DMS114 treated with DMSO at 0.1 percent for 48 hours (cell line): ENCODE data around the gene SMC3.
"Not testable (repeated sequence)": the region's sequence is repeated elsewhere in the genome, so short reads cannot be mapped to it uniquely, and the experiment has no call there.

Experiments
- DNase-seq: peaks from one replicate; lab custom pipeline; 2025; ENCODE audit not compliant: unreplicated experiment; lab: John Stamatoyannopoulos, UW

Gene SMC3

GRCh38 chr10:110619514-110620397 is 52.3 kb downstream of the SMC3 start:
- DNase-seq: no peak

- DNase-seq: no peak
Observed at GRCh38 chr10:110620398-110620719, 52.9 kb downstream of the SMC3 start.

GRCh38 chr10:110623316-110623715 is 55.8 kb downstream of the SMC3 start:
- DNase-seq: not testable (repeated sequence)

- DNase-seq: no peak
Observed at GRCh38 chr10:110625356-110625894, 57.9 kb downstream of the SMC3 start.

GRCh38 chr10:110625951-110626855 is 58.7 kb downstream of the SMC3 start:
- DNase-seq: no peak

GRCh38 chr10:110628161-110628560 is 60.7 kb downstream of the SMC3 start:
- no peak for DNase-seq

- DNase-seq: no peak
Observed at GRCh38 chr10:110629680-110630191, 62.2 kb downstream of the SMC3 start.

- DNase-seq: no peak
Observed at GRCh38 chr10:110631934-110632333, 64.4 kb downstream of the SMC3 start.

GRCh38 chr10:110632591-110633215 is 65.2 kb downstream of the SMC3 start:
- no peak for DNase-seq

- no peak for DNase-seq
Observed at GRCh38 chr10:110634527-110635209, 67.2 kb downstream of the SMC3 start.

GRCh38 chr10:110636572-110636931 is 69.1 kb downstream of the SMC3 start:
- DNase-seq: no peak

- no peak for DNase-seq
Observed at GRCh38 chr10:110636932-110637557, 69.5 kb downstream of the SMC3 start.

GRCh38 chr10:110637558-110638053 is 70.1 kb downstream of the SMC3 start:
- DNase-seq: no peak

- DNase-seq: no peak
Observed at GRCh38 chr10:110638319-110638718, 70.8 kb downstream of the SMC3 start.

- DNase-seq: not testable (repeated sequence)
Observed at GRCh38 chr10:110639046-110639445, 71.6 kb downstream of the SMC3 start.

GRCh38 chr10:110639858-110640257 is 72.4 kb downstream of the SMC3 start:
- DNase-seq: not testable (repeated sequence)

- no peak for DNase-seq
Observed at GRCh38 chr10:110641256-110641655, 73.8 kb downstream of the SMC3 start.

- no peak for DNase-seq
Observed at GRCh38 chr10:110642204-110643034, 74.9 kb downstream of the SMC3 start.
